Esophagus muscularis mucosa (tissue), 4 donors: ENCODE measurements around the gene ULK1. TPM values are rescaled to one million over a fixed set of nuclear protein-coding genes. Genes with fewer than 3 reads are reported as not detected.

ENCODE experiments used
- DNase-seq: peaks from one replicate; pipeline ENCODE4 v3.0.0-alpha.2; 2017; ENCODE audit errors: extremely low spot score
- H3K27ac ChIP-seq, 4 donors: fragments of 200-600 bp; sonication (generic); replicated peaks in 1 of 4; 1 replicate in 3 of 4; 2 replicates in 1 of 4; pipeline ENCODE4 v1.5.1; 2016 to 2019; ENCODE audit warnings: mild to moderate bottlenecking in 1 of 4
- H3K27me3 ChIP-seq, 4 donors: fragments of 200-600 bp; sonication (generic); one replicate each; pipeline versions ENCODE4 v1.5.1 to v1.6.0; 2016 to 2019
- H3K36me3 ChIP-seq, 4 donors: fragments of 200-600 bp; sonication (generic); one replicate each; pipeline ENCODE4 v1.5.1; 2016 to 2019
- H3K4me1 ChIP-seq, 4 donors: fragments of 200-600 bp; sonication (generic); one replicate each; pipeline ENCODE4 v1.5.1; 2016 to 2019
- H3K4me3 ChIP-seq, 4 donors: fragments of 200-600 bp; sonication (generic); 1 replicate in 2 of 4; 2 replicates in 2 of 4; pipeline ENCODE4 v1.5.1; 2016 to 2019; ENCODE audit warnings: mild to moderate bottlenecking in 4 of 4, moderate library complexity in 1 of 4
- H3K9me3 ChIP-seq, 4 donors: fragments of 200-600 bp; sonication (generic); 1 replicate in 3 of 4; 2 replicates in 1 of 4; pipeline ENCODE4 v1.5.1; 2016 to 2019
- CTCF ChIP-seq, 3 experiments: fragments of 200-600 bp in 2 of 3; fragments of 450-650 bp in 1 of 3; sonication (generic) in 2 of 3; IDR thresholded peaks; one replicate each; pipeline ENCODE4 v1.5.1; 2017 to 2019; ENCODE audit warnings: antibody characterized with exemption in 3 of 3, mild to moderate bottlenecking in 2 of 3, moderate library complexity in 1 of 3
- EP300 ChIP-seq: sonication (generic); formaldehyde crosslinking; IDR thresholded peaks from one replicate; pipeline ENCODE4 v1.6.1; 2017; ENCODE audit warnings: antibody characterized with exemption
- POLR2A ChIP-seq: fragments of 450-650 bp; IDR thresholded peaks from one replicate; pipeline ENCODE4 v1.6.1; 2017; ENCODE audit warnings: antibody characterized with exemption, moderate library complexity, mild to moderate bottlenecking, low read depth
- POLR2AphosphoS5 ChIP-seq, 2 donors: sonication (generic); formaldehyde crosslinking; IDR thresholded peaks; one replicate each; pipeline ENCODE4 v1.6.1; 2017; ENCODE audit warnings: antibody characterized with exemption in 2 of 2
- WGBS: methylation state at CpG from one replicate; pipeline ENCODE4 v1.1.5; 2018; 5-methylcytosine and 5-hydroxymethylcytosine counted together
- intact Hi-C: fragments of 100-400 bp; cut with DNase I; formaldehyde crosslinking; loops from one replicate; pipeline ENCODE4 v1.15.1; 2023
- total RNA-seq, 4 donors: library from RNA; depleted of rRNA; stranded (reverse); fragments of >200 nt; gene quantifications; one replicate each; pipeline versions ENCODE4 v1.1.0 to v1.2.1, GENCODE V29; 2016

The ULK1 gene
- total RNA-seq, 4 donors from 2014 or later, result 18.4 to 37.5 (median 26.9) TPM

- Histone ChIP-seq H3K27me3 (peaks cover 0 to 19% (median 0%) of the 10 kb centered on the region in 4 donors), H3K27ac (no peak overlapping the region), H3K4me1 (peaks cover 0 to 7% (median 0%) of the 10 kb centered on the region in 4 donors), H3K9me3 (no peaks in the 10 kb centered on the region), H3K36me3 (no peaks in the 10 kb centered on the region), H3K4me3 (no peak overlapping the region)
- 80% methylated on average over 12 of the region's 12 CpGs for WGBS
- intact Hi-C loops, result no loop called here
- DNase-seq, result no peak
- TF ChIP-seq CTCF (IDR thresholded peaks at IDR 0.05) (no peak), EP300 (no peak), POLR2A (no peak), POLR2AphosphoS5 (IDR thresholded peaks at IDR 0.05) (no peak)
Measured at GRCh38 chr12:131861261-131862083, 33.0 kb upstream of the ULK1 start.

GRCh38 chr12:131862084-131862441, 32.4 kb upstream of the ULK1 start:
- H3K27me3 ChIP-seq, result peaks cover 0 to 15% (median 0%) of the 10 kb centered on the region in 4 donors
- TF ChIP-seq EP300, result no peak
- no peak for TF ChIP-seq CTCF (IDR thresholded peaks at IDR 0.05)
- no peak for TF ChIP-seq POLR2A
- TF ChIP-seq POLR2AphosphoS5 (IDR thresholded peaks at IDR 0.05), result no peak
- H3K4me3 ChIP-seq, result no peak overlapping the region
- DNase-seq, result no peak
- H3K9me3 ChIP-seq, result no peaks in the 10 kb centered on the region
- no peaks in the 10 kb centered on the region for H3K36me3 ChIP-seq
- H3K4me1 ChIP-seq, result peaks cover 0 to 7% (median 0%) of the 10 kb centered on the region in 4 donors
- no CpG with 5 or more reads among the region's 4 CpGs for WGBS
- intact Hi-C loops, result no loop called here
- no peak overlapping the region for H3K27ac ChIP-seq

GRCh38 chr12:131862600-131862993, 31.8 kb upstream of the ULK1 start:
- no peak overlapping the region for H3K27ac ChIP-seq
- TF ChIP-seq POLR2AphosphoS5 (IDR thresholded peaks at IDR 0.05), result no peak
- TF ChIP-seq CTCF (IDR thresholded peaks at IDR 0.05), result no peak
- TF ChIP-seq EP300, result no peak
- no peak for TF ChIP-seq POLR2A
- peaks cover 0 to 7% (median 0%) of the 10 kb centered on the region in 4 donors for H3K4me1 ChIP-seq
- H3K36me3 ChIP-seq, result no peaks in the 10 kb centered on the region
- H3K9me3 ChIP-seq, result no peaks in the 10 kb centered on the region
- intact Hi-C loops, result no loop called here
- no peak overlapping the region for H3K4me3 ChIP-seq
- WGBS, result 82% methylated on average over 14 of the region's 14 CpGs
- no peak for DNase-seq
- H3K27me3 ChIP-seq, result peaks cover 0 to 10% (median 0%) of the 10 kb centered on the region in 4 donors

- Histone ChIP-seq H3K9me3 (no peaks in the 10 kb centered on the region), H3K27me3 (peaks cover 0 to 9% (median 0%) of the 10 kb centered on the region in 4 donors), H3K36me3 (no peaks in the 10 kb centered on the region), H3K4me3 (no peak overlapping the region), H3K27ac (no peak overlapping the region), H3K4me1 (peaks cover 0 to 7% (median 0%) of the 10 kb centered on the region in 4 donors)
- 45% methylated on average over 18 of the region's 20 CpGs for WGBS
- intact Hi-C loops, result no loop called here
- TF ChIP-seq CTCF (IDR thresholded peaks at IDR 0.05) (no peak), POLR2AphosphoS5 (IDR thresholded peaks at IDR 0.05) (no peak), POLR2A (no peak), EP300 (no peak)
- no peak for DNase-seq
Measured at GRCh38 chr12:131862994-131863710, 31.3 kb upstream of the ULK1 start.
